PFSK-1 (cell line): ENCODE measurements around the gene CAPG.

Source experiments
- FOXP2 ChIP-seq: optimal IDR thresholded peaks from 2 replicates; pipeline ENCODE3; 2011; ENCODE audit warnings: borderline replicate concordance, control low read depth, inconsistent platforms; ENCODE audit not compliant: insufficient read depth; ENCODE audit errors: extremely low read length, extremely low read depth
- POLR2AphosphoS5 ChIP-seq: IDR thresholded peaks from 2 replicates; pipeline ENCODE4 v1.6.1; 2012; ENCODE audit warnings: low read depth, mild to moderate bottlenecking, control low read depth, low read length, moderate library complexity
- REST ChIP-seq, 2 experiments: IDR thresholded peaks; 2 replicates each; pipeline versions ENCODE4 v1.6.1 to v1.8.0; 2011 to 2012; ENCODE audit warnings: low read depth in 2 of 2, low read length in 2 of 2, control low read depth in 1 of 2, inconsistent platforms in 1 of 2, mild to moderate bottlenecking in 1 of 2, moderate library complexity in 1 of 2; ENCODE audit not compliant: insufficient read depth in 1 of 2
- SIN3A ChIP-seq: IDR thresholded peaks from 2 replicates; pipeline ENCODE4 v1.6.1; 2012; ENCODE audit warnings: mild to moderate bottlenecking, low read length, moderate library complexity, borderline replicate concordance; ENCODE audit not compliant: insufficient read depth
- TAF1 ChIP-seq: IDR thresholded peaks from 2 replicates; pipeline ENCODE4 v1.6.1; 2012; ENCODE audit warnings: low read length, control low read depth, borderline replicate concordance; ENCODE audit not compliant: insufficient read depth

The CAPG gene

GRCh38 chr2:85414761-85415553, 4.8 kb upstream of the CAPG start:
- TF ChIP-seq POLR2AphosphoS5 (no peak), REST (IDR thresholded peaks at IDR 0.05; ENCODE audit: insufficient read depth in 1 of 2, low read depth in 2 of 2, low read length in 2 of 2) (no peak), TAF1 (no peak), FOXP2 (no peak)

GRCh38 chr2:85413592-85414420, 3.6 kb upstream of the CAPG start:
- TF ChIP-seq POLR2AphosphoS5 (no peak), TAF1 (no peak), REST (IDR thresholded peaks at IDR 0.05; ENCODE audit: insufficient read depth in 1 of 2, low read depth in 2 of 2, low read length in 2 of 2) (no peak)

DNA sequence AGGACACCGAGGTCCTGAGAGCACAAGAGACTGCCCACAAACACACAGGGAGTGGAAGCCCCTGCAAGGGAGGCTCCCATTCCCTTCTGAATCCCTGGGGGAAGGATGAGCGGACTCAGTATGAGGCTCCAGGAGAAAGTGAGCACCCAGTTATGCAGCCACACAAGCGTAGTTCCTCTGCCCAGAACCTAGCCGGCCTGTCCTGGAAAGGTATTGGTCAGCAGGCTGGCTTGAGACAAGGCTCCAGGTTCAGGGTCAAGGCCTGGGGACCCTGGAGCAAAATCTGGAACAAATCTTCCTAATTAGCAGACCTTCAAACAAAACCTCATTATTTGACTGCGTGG, 1.2 kb upstream of the CAPG start:
- TF ChIP-seq POLR2AphosphoS5 (no peak), REST (IDR thresholded peaks at IDR 0.05; ENCODE audit: insufficient read depth in 1 of 2, low read depth in 2 of 2, low read length in 2 of 2) (no peak), SIN3A (no peak), TAF1 (no peak), FOXP2 (no peak)

DNA sequence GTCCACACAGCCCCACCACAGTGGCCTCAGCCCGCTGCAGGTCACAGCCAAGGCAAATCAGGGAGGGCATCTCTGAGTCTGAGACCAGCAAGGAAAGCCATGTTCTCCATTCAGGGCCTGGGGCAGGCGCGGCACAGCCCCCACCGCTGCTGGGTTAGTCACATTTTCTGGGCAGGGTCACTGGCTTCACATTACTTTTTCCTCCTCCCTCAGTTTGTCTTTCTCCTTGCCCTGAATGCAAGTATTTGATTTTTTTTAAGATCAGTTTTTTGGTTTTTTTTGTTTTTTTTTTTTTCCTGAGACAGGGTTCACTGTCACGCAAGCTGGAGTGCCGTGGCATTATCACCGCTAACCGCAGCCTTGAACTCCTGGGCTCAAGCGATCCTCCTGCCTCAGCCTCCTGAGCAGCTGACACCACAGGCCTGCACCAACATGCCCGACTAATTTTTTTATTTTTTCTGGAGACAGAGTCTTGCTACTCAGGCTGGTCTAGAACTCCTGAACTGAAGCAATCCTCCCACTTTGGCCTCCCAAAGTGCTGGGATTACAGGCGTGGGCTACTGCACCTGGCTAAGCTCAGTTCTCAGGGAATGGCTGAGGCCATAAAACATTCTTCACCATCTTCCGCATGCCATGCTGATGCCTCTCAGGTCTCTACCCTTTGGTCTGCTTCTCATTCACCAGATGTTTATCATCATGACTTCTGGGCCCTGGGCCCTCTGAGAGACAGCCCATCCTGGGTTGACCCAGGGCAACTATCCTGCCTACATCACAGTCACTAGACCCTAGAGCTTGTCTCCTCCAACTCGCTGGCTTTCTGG, 628 bp upstream of the CAPG start:
- TF ChIP-seq REST (IDR thresholded peaks at IDR 0.05; ENCODE audit: insufficient read depth in 1 of 2, low read depth in 2 of 2, low read length in 2 of 2) (no peak), POLR2AphosphoS5 (no peak), SIN3A (no peak), FOXP2 (no peak), TAF1 (no peak)
